ENCODE results near the gene MACROD1. TPM values are rescaled to one million over a fixed set of nuclear protein-coding genes. Genes with fewer than 3 reads are reported as not detected.

Gene MACROD1
- total RNA-seq, 8 experiments from 2014 or later, result 10.2 to 47.7 (median 16.6) TPM

GRCh38 chr11:64031001-64031400 lies 134.9 kb downstream of the MACROD1 start:
- no peak overlapping the region for H3K4me3 ChIP-seq
- H3K4me1 ChIP-seq (replicated peaks in 1 of 2), result peaks cover 50 to 55% of the 10 kb centered on the region in 2 donors
- ATAC-seq (replicated peaks in 6 of 8), result no peak
- 94 to 100% methylated on average over 1 to 2 of the region's 3 CpGs; no CpG with 5 or more reads in 8 of the 10 experiments for WGBS, 10 experiments
- H3K27ac ChIP-seq, result no peak overlapping the region
- in situ Hi-C loops (cut with MboI; ENCODE audit: low pct_unique_long_range_greater_than_20kb in 2 of 9, low sequenced_read_pairs in 9 of 9, unreplicated experiment in 9 of 9), result loop anchor here in 1 of 9 experiments (25.0 kb wide), 1 partner anchor 106 kb away; no protein-coding TSS in a partner anchor

- in situ Hi-C loops (cut with MboI; ENCODE audit: low pct_unique_long_range_greater_than_20kb in 2 of 9, low sequenced_read_pairs in 9 of 9, unreplicated experiment in 9 of 9), result loop anchor here in 1 of 9 experiments (25.0 kb wide), 1 partner anchor 108 kb away; no protein-coding TSS in a partner anchor
- peak in 5 of 8 experiments; percentile 73 to 78 (median 75) for ATAC-seq (replicated peaks in 6 of 8)
- no CpG with 5 or more reads among the region's 8 CpGs for WGBS, 10 experiments
- Histone ChIP-seq H3K4me1 (replicated peaks in 1 of 2) (peaks cover 55 to 60% of the 10 kb centered on the region in 2 donors), H3K27ac (peak overlapping the region; percentile 20 to 79), H3K4me3 (peak overlapping the region in 2 of 5 donors; percentile 3 to 13)
Measured at GRCh38 chr11:64029773-64030172, 136.1 kb downstream of the MACROD1 start.

- Histone ChIP-seq H3K4me3 (peak overlapping the region in 2 of 5 donors; percentile 6 to 13), H3K4me1 (replicated peaks in 1 of 2) (peaks cover 61 to 63% of the 10 kb centered on the region in 2 donors), H3K27ac (peak overlapping the region; percentile 42 to 79)
- in situ Hi-C loops (cut with MboI; ENCODE audit: low pct_unique_long_range_greater_than_20kb in 2 of 9, low sequenced_read_pairs in 9 of 9, unreplicated experiment in 9 of 9), result loop anchor here in 1 of 9 experiments (25.0 kb wide), 1 partner anchor 109 kb away; no protein-coding TSS in a partner anchor
- ATAC-seq (replicated peaks in 6 of 8), result peak; percentile 54 to 83 (median 75)
- 0 to 50% methylated on average over 1 of the region's 22 CpGs; no CpG with 5 or more reads in 8 of the 10 experiments for WGBS, 10 experiments
Measured at GRCh38 chr11:64028398-64029115, 137.4 kb downstream of the MACROD1 start.

DNA sequence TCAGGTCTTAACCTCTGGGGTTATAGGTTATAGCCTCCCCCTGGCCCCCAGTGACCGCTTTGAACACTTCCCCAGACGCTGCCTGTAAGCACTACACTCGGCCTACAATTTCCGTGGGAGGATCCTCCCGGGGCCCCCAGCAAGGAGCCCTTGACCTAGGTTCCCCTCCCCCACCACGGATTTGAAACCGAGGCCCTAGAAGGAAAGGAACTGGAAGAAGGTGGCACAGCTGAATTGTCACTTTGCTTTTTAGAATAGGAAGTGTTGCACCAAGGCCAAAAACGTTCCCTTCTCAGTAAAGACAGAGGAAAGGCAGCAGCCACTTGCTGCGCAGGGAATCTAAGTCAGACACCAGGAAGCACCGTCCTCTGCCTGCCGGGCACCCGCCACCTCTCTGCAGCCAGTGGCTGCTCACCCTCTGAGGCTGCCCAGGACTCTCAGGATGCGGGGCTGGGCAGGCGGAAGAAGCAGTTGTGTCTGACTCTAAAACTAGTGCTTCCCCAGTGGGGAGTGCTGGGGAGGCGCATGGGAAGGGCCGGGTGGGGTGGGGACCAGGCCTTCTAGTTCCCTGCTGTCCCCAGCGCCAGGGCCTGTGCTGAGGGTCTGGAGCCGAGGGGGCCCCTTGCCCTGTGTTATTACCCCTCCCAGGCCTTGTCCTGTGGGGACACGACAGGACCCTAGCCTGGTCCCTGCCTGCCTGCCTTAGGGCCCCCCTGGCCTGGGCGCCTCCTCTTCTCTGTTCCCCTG lies 138.1 kb downstream of the MACROD1 start:
- in situ Hi-C loops (cut with MboI; ENCODE audit: low pct_unique_long_range_greater_than_20kb in 2 of 9, low sequenced_read_pairs in 9 of 9, unreplicated experiment in 9 of 9), result loop anchor here in 1 of 9 experiments (25.0 kb wide), 1 partner anchor 109 kb away; no protein-coding TSS in a partner anchor
- H3K27ac ChIP-seq, result peak overlapping the region; percentile 42 to 72
- no peak for ATAC-seq (replicated peaks in 6 of 8)
- H3K4me1 ChIP-seq (replicated peaks in 1 of 2), result peaks cover 60 to 62% of the 10 kb centered on the region in 2 donors
- H3K4me3 ChIP-seq, result peak overlapping the region in 2 of 5 donors; percentile 6 to 10
- WGBS, 10 experiments, result 0 to 100% (median 80%) methylated on average over 1 to 6 of the region's 20 CpGs; no CpG with 5 or more reads in 3 of the 10 experiments

DNA sequence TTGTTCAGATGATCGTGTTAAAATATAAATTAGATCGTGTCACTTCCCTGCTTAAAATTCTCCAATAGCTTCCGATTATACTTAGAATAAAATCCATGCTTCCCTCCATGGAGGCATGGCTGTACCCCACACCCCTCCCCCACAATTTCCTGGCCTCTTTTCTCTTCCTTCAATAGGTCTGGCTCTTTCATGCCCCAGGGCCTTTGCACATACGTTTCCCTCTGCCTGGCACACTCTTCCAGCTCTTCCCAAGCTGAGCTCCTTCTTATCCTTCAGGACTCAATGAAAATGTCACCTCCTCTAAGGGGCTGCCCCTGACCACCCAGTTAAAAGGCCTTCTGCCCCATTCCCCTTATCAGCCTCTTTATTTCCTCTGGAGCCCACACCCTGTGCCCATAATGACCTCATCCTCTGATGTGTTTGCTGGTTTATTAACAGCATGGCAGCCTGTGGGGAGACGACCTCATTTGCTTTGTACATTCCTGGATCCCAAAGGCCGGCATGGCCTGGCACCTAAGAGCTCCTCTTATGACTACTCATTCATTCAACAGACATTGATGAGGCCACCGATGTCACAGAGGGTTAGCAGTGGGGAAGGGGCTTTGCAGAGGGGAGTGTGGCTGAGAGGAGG lies 139.2 kb downstream of the MACROD1 start:
- no peak for ATAC-seq (replicated peaks in 6 of 8)
- Histone ChIP-seq H3K27ac (no peak overlapping the region), H3K4me3 (no peak overlapping the region), H3K4me1 (replicated peaks in 1 of 2) (peaks cover 64 to 70% of the 10 kb centered on the region in 2 donors)
- in situ Hi-C loops (cut with MboI; ENCODE audit: low pct_unique_long_range_greater_than_20kb in 2 of 9, low sequenced_read_pairs in 9 of 9, unreplicated experiment in 9 of 9), result loop anchor here in 1 of 9 experiments (25.0 kb wide), 1 partner anchor 111 kb away; no protein-coding TSS in a partner anchor
- 73 to 100% (median 92%) methylated on average over 2 to 5 of the region's 7 CpGs; no CpG with 5 or more reads in 3 of the 10 experiments for WGBS, 10 experiments

GRCh38 chr11:64025205-64025604 lies 140.7 kb downstream of the MACROD1 start:
- in situ Hi-C loops (cut with MboI; ENCODE audit: low pct_unique_long_range_greater_than_20kb in 2 of 9, low sequenced_read_pairs in 9 of 9, unreplicated experiment in 9 of 9), result loop anchor here in 1 of 9 experiments (25.0 kb wide), 1 partner anchor 112 kb away; no protein-coding TSS in a partner anchor
- 0 to 80% (median 60%) methylated on average over 1 to 2 of the region's 4 CpGs; no CpG with 5 or more reads in 5 of the 10 experiments for WGBS, 10 experiments
- ATAC-seq (replicated peaks in 6 of 8), result peak in 5 of 8 experiments; percentile 1 to 26 (median 16)
- Histone ChIP-seq H3K4me1 (replicated peaks in 1 of 2) (peaks cover 68 to 73% of the 10 kb centered on the region in 2 donors), H3K27ac (peak overlapping the region in 1 of 2 donors; percentile 5), H3K4me3 (no peak overlapping the region)

GRCh38 chr11:64023712-64024710 lies 141.9 kb downstream of the MACROD1 start:
- H3K4me1 ChIP-seq (replicated peaks in 1 of 2), result peaks cover 56 to 61% of the 10 kb centered on the region in 2 donors
- WGBS, 10 experiments, result 78 to 96% (median 83%) methylated on average over 4 to 10 of the region's 20 CpGs; no CpG with 5 or more reads in 3 of the 10 experiments
- no peak overlapping the region for H3K4me3 ChIP-seq
- in situ Hi-C loops (cut with MboI; ENCODE audit: low pct_unique_long_range_greater_than_20kb in 2 of 9, low sequenced_read_pairs in 9 of 9, unreplicated experiment in 9 of 9), result no loop called here
- no peak for ATAC-seq (replicated peaks in 6 of 8)
- H3K27ac ChIP-seq, result no peak overlapping the region

DNA sequence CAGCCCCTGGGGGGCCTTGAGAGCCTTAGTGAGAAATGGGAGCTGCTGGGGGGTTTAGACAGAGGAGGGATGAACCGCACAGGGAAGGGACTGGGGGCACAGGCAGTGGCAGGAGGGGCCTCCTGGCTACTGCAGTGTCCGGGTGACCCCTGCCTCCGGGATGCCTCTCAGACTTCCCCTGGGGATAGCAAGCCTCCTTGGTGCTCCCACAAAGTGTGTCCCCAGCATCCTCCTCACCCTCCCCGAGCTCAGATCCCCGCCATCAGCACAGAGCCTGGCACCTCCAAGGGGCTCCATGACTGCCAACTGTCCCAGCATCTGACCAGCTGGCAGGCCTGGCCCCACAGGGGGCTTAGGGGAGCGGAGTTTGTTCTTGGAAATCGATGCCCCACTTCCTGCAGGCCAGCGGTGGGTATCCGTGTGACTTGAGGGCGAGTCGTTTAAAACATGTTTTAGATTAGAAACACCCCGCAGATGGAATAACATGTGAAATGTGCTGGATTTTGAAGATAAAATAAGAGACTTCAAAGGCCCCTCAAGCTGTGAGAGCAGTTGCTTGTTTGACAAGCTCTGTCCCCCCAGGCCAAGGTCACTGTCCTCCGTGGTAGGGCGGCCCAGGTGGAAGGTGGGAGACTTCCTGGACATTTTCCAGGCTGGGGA lies 143.7 kb downstream of the MACROD1 start:
- WGBS, 10 experiments, result 0 to 100% (median 86%) methylated on average over 1 to 2 of the region's 14 CpGs; no CpG with 5 or more reads in 7 of the 10 experiments
- in situ Hi-C loops (cut with MboI; ENCODE audit: low pct_unique_long_range_greater_than_20kb in 2 of 9, low sequenced_read_pairs in 9 of 9, unreplicated experiment in 9 of 9), result no loop called here
- Histone ChIP-seq H3K27ac (no peak overlapping the region), H3K4me3 (no peak overlapping the region), H3K4me1 (replicated peaks in 1 of 2) (peaks cover 40 to 45% of the 10 kb centered on the region in 2 donors)
- ATAC-seq (replicated peaks in 6 of 8), result peak in 4 of 8 experiments; percentile 7 to 28 (median 12)

GRCh38 chr11:64021757-64022093 lies 144.2 kb downstream of the MACROD1 start:
- in situ Hi-C loops (cut with MboI; ENCODE audit: low pct_unique_long_range_greater_than_20kb in 2 of 9, low sequenced_read_pairs in 9 of 9, unreplicated experiment in 9 of 9), result no loop called here
- ATAC-seq (replicated peaks in 6 of 8), result peak in 7 of 8 experiments; percentile 39 to 69 (median 59)
- Histone ChIP-seq H3K4me1 (replicated peaks in 1 of 2) (peaks cover 36 to 42% of the 10 kb centered on the region in 2 donors), H3K27ac (peak overlapping the region in 1 of 2 donors; percentile 15), H3K4me3 (no peak overlapping the region)
- 18% methylated on average over 3 of the region's 10 CpGs; no CpG with 5 or more reads in 9 of the 10 experiments for WGBS, 10 experiments

GRCh38 chr11:64020976-64021756 lies 144.7 kb downstream of the MACROD1 start:
- in situ Hi-C loops (cut with MboI; ENCODE audit: low pct_unique_long_range_greater_than_20kb in 2 of 9, low sequenced_read_pairs in 9 of 9, unreplicated experiment in 9 of 9), result no loop called here
- Histone ChIP-seq H3K4me1 (replicated peaks in 1 of 2) (peaks cover 40 to 48% of the 10 kb centered on the region in 2 donors), H3K27ac (peak overlapping the region in 1 of 2 donors; percentile 15), H3K4me3 (no peak overlapping the region)
- ATAC-seq (replicated peaks in 6 of 8), result peak in 3 of 8 experiments; percentile 1 to 15 (median 7)
- WGBS, 10 experiments, result 40 to 93% methylated on average over 1 to 3 of the region's 22 CpGs; no CpG with 5 or more reads in 8 of the 10 experiments
